ENCODE data around the gene NDUFAB1.
"Not testable (repeated sequence)": the region's sequence is repeated elsewhere in the genome, so short reads cannot be mapped to it uniquely, and the experiment has no call there.

The NDUFAB1 gene

DNA sequence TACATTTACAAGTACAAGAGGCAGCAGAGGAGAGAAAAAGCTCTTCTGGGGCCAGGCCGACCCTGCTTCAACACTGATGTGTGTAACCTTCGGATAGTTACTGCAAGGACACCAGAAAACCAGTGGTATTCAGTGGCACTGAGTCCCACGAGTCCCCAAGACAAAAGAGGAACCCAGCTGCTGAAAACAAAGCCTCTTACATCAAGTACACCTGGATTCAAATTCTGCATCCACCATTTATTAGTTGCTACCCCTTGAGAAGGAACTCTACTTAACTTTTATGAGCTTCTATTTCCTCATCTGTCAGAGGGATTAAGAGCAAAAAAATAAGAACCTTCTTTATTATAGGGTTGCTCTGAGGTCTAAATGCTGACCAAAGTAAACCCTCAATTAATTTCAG is 41.6 kb downstream of the NDUFAB1 start:
- no peak for DNase-seq

DNA sequence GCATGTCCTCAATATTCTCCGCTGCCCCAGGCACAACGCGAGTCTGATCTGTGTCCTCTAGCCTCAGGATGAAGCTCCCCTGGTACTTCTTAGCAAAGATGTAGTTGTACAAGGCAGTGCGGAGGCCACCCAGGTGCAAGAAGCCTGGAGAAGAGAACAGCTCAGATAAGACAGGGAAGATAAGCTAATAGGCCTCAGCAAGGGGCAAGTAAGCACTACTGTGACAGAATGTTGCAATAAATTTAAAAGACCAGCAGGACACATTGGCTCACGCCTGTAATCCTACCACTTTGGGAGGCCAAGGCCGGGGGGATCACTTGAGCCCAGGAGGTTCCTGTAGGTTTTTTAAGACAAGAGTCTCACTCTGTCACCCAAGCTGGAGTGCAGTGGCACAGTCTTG is 44.0 kb downstream of the NDUFAB1 start:
- no peak for DNase-seq

DNA sequence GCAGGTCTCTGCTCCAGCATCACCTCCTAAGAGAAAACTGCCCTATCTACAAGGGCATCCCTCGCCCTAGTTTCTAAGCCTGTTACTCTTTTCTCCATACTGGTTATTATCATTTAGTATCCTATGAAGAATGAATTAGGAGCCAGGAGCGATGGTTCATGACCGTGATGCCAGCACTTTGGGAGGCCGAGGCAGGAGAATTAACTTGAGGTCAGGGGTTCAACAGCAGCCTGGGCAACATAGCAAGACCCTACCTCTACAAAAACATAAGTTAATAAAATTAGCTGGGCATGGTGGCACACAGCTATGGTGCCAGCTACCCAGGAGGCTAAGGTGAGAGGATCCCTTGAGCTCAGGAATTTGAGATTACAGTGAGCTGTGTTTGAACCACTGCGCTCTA is 46.2 kb downstream of the NDUFAB1 start:
- DNase-seq = no peak

DNA sequence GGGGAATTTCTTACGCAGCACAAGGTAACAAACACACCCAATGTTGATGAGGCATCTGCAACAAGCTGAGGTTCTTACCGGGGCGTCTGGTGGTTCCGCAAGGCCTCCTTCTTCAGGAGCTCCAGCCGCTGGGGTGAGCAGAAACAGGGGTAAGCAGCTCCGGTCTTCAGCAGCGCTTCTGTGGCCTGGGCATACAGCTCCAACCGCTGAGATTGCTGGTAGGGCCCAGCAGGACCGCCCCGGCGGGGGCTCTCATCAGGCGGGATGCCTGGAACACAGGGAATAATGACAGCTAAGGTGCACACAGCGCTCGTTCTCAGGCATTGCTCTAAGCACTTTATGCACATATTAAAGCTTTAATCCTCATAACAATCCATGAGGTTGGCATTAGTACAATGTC is 51.7 kb downstream of the NDUFAB1 start:
- no peak for DNase-seq

DNA sequence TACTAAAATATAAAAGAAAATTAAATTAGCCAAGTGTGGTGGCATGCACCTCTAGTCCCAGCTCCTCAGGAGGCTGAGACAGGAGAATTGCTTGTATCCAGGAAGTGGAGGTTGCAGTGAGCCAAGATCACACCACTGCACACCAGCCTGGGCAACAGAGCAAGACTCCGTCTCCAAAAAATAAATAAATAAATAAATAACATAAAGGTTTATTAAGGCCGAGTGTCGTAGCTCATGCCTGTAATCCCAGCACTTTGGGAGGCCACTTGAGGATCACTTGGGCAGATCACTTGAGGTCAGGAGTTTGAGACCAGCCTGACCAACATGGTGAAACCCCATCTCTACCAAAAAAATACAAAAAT is 55.3 kb downstream of the NDUFAB1 start:
- DNase-seq = not testable (repeated sequence)

DNA sequence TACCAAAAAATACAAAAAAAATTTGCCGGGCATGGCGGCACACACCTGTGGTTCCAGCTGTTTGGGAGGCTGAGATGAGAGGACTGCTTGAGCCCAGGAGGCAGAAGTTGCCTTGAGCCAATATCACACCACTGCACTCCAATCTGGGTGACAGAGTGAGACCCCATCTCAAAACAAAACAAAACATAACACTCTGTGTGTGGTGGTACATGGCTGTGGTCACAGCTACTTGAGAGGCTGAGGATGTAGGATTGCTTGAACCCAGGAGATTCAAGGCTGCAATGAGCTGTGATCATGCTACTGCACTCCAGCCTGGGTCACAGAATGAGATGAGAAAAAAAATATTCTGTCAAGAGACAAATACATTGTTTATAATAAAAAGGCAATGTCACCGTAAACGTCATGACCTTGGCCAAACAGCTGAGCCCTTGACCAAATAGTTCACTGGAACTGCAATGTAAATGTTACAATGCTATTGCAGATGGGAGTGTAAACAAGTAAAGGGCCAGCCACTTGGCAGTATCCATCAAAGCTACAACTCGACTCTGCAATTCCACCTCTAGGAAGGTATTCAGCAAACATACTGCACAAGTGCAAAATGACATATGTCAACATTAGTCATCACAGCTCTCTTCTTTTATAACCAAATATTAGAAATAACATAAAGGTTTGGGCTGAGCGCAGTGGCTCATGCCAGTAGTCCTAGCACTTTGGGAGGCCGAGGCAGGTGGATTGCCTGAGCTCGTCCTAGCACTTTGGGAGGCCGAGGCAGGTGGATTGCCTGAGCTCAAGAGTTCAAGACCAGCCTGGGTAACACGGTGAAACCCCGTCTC is 55.9 kb downstream of the NDUFAB1 start:
- no peak for DNase-seq

DNA sequence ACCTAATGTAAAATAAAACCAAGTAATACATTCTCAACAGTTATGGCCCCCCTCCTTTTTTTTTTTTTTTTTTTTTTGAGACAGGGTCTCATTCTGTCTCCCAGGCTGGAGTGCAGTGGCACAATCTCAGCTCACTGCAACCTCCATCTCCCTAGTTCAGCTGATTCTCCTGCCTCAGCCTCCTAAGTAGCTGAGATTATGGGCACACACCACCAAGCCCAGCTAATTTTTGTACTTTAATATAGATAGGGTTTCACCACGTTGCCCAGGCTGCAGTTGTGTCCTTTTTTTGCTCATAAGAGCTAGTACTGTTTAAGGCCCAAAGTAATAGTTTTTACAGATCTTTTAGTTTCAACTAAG is 57.2 kb downstream of the NDUFAB1 start:
- no peak for DNase-seq

DNA sequence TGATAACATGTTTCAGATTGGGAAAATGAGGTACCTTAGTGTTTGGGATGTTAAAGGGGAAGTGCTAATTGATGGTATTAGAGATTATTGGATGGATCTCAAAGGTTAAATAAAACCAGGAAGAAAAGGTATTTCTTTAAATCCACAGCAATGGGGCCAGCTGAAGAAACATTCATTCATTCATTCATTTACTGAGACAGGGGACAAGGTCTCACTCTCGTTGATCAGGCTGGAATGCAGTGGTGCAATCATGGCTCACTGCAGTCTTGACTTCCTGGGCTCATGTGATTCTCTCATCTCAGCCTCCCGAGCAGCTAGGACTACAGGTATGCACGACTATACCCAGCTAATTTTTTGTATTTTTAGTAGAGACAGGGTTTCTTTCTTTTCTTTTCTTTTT is 58.7 kb downstream of the NDUFAB1 start:
- no peak for DNase-seq

DNA sequence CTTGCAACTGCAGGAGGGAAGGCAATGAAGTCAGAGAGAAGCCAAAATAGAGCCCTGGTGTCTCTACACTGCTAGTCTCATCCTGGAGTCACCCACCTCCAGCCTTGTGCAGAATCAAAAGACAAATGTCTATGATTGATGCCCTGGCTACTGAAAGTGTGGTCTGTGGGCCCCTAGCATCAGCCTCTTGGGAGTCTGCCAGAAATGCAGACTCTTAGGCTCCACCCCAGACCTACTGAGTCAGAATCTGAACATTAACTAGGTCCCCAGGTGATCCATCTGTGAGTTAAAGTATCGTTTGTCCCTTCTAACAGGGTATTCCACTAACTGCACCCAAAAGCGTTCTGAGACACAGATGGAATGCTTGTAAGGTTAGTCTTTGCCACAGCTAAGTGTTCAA is 60.2 kb downstream of the NDUFAB1 start:
- peak; percentile 8 for DNase-seq

DNA sequence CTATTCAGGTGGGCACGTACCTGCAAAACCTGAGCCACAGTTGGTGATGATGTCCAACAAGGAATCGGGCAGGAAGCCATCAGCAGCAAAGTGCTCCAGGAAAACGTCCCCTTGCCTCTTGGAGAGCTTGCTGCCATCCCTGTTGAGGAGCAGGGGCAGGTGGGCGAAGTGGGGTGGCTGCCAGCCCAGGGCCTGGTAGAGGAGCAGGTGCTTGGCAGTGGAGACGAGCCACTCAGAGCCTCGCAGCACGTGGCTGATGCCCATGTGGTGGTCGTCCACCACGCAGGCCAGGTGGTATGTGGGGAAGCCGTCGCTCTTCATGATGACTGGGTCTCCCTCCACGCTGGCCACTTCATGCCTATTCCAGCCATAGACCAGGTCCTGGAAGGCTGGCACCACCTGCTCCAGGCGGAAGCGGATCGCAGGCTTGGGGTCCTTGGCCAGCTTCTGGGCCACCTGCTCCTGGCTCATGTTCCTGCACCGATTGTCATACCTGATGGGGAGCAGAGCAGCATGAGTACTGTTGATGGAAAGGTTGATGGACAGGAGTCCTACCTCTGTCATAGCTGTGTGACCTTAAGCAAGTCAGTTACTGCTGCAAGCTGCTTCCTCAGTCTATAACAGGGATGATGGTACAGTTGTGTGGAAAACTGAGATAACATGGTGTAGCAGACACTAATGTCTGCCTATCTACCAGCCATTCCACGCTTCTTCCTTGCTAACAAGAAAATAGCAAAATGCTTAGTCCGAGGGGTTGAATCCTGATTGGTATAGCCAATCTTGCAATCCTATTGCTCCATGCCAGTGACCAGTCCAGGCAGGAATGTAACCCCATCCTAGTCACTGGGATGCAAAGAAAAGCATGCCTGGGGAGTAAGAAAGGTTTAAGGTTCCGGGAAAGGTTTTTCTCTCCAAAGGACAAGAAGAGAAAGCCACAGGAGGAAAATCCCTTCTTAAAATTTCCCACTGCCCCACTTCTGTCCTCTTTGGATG is 61.0 kb downstream of the NDUFAB1 start:
- no peak for DNase-seq

DNA sequence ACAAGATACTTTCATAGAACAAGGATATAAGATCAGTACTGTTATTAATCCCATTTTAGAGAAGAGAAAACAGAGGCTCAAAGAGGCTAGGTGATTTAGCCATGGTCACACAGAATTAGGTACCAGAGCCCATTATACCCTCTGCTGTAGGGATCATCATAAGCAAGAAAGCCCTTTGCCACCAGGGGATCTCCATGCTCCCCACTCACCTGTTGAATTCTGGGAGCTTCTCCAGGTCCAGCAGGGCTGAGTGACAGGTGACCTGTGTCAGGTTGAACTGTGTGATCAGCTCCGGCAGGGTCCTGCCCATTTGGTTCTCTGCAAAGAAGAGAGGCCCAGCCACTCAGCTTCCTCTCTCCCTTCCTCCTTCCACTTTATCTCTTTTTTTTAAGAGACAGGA is 63.7 kb downstream of the NDUFAB1 start:
- no peak for DNase-seq
